ENCODE measurements around the gene DUS1L. TPM values are rescaled to one million over a fixed set of nuclear protein-coding genes. Genes with fewer than 3 reads are reported as not detected.

The DUS1L gene
- total and polyA plus RNA-seq, 2 donors (not counting 1 experiment from before 2014, with no cell fraction given), result 109 to 241 TPM

DNA sequence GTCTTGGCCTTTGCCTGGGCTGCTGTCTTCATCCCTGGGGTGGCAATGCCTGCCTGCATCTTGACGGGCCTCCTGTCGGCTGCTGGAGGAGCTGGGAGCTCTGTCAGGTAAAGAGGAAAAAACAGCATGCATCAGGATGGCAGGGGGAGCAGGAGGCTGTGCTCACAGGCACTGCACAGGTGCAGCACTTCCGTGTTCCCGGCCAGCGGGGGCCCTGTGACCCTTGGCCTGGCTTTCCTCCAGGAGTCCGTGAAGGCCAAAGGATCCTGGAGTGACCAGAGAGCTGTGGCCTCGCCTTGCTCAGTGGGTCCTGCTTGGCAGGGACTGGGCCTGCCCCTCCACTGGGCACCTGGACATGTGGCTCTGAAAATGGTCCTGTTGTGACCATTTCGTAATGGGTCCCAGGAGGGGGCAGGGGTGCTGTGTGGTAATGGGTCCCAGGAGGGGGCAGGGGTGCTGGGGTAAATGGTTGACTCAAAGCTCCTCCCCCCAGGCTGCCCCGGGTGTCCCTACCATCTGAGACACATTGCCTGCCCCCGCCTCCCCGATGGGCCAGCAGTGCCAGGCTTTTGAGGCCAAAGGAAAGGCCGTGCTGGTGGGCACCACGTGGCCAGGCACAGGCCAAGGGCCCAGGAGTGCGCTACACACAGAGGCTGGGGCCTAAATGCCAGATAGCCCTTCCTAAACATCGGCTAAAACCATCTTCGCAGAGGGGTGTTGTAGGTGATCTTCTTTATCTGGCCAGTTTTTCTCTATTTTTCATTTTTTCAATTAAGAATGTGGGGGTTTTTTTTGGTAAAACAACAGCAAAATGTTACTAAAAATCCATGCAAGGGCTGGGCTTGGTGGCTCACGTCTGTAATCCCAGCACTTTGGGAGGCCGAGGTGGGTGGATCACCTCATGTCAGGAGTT, 36.4 kb upstream of the DUS1L start:
- peaks cover 24% of the 10 kb centered on the region for H3K4me1 Mint-ChIP-seq
- peaks cover 14% of the 10 kb centered on the region for H3K79me2 ChIP-seq (ENCODE audit: control insufficient read depth, insufficient read depth, low read length)
- no peaks in the 10 kb centered on the region for H3K27me3 Mint-ChIP-seq
- no peak overlapping the region for H3K4me3 Mint-ChIP-seq
- no peak overlapping the region for H3K9ac ChIP-seq (ENCODE audit: low read length)
- CTCF ChIA-PET, result interaction anchor here (1.1 kb wide), 1 partner anchor 143 kb away, joined by 3 read pairs; no protein-coding TSS in a partner anchor
- H2AFZ ChIP-seq (ENCODE audit: insufficient read depth, low read depth, low read length, poor library complexity, severe bottlenecking), result no peak overlapping the region
- H3K4me2 ChIP-seq (replicated peaks; ENCODE audit: low read depth, low read length, poor library complexity, severe bottlenecking), result no peak overlapping the region
- no peak for TF ChIP-seq EZH2 (IDR thresholded peaks at IDR 0.05; ENCODE audit: borderline replicate concordance, insufficient read depth, low read depth, low read length, poor library complexity, severe bottlenecking)
- H4K20me1 ChIP-seq (ENCODE audit: control insufficient read depth, insufficient read depth, low read length, poor library complexity, severe bottlenecking), result peaks cover 2% of the 10 kb centered on the region
- no peak overlapping the region for H3K4me3 ChIP-seq (ENCODE audit: control extremely low read depth in 1 of 5, extremely low read depth in 1 of 5, insufficient read depth in 1 of 5, low read depth in 2 of 5, low read length in 4 of 5)
- DNase-seq, result no peak
- peaks cover 0 to 4% (median 0%) of the 10 kb centered on the region in 3 donors for H3K9me3 ChIP-seq (ENCODE audit: control extremely low read depth in 1 of 3, control insufficient read depth in 2 of 3, insufficient read depth in 1 of 3, low read length in 2 of 3)
- 91% methylated on average over 14 of the region's 18 CpGs for WGBS (ENCODE audit: insufficient coverage)
- H3K9me3 Mint-ChIP-seq (ENCODE audit: insufficient read depth), result no peaks in the 10 kb centered on the region
- H3K4me1 ChIP-seq (ENCODE audit: control insufficient read depth in 2 of 2, insufficient read depth in 2 of 2, low read length in 2 of 2), result peaks cover 25 to 39% of the 10 kb centered on the region in 2 donors
- no peaks in the 10 kb centered on the region for H3K36me3 ChIP-seq (replicated peaks in 1 of 2; ENCODE audit: control extremely low read depth in 1 of 2, control insufficient read depth in 1 of 2, extremely low read depth in 1 of 2, insufficient read depth in 2 of 2, low read length in 1 of 2)
- POLR2A ChIA-PET, result interaction anchor here (0.7 kb wide), 1 partner anchor 339 kb away, joined by 4 read pairs; no protein-coding TSS in a partner anchor
- H3K27ac ChIP-seq (ENCODE audit: low read length in 2 of 2), result no peak overlapping the region
- no peak overlapping the region for H3K27ac Mint-ChIP-seq
- ATAC-seq (ENCODE audit: low read depth), result no peak
- H3K27me3 ChIP-seq (replicated peaks in 1 of 4; ENCODE audit: control extremely low read depth in 1 of 4, control insufficient read depth in 3 of 4, insufficient read depth in 4 of 4, low read length in 3 of 4), result no peaks in the 10 kb centered on the region
- intact Hi-C loops (cut with micrococcal nuclease), result no loop called here

DNA sequence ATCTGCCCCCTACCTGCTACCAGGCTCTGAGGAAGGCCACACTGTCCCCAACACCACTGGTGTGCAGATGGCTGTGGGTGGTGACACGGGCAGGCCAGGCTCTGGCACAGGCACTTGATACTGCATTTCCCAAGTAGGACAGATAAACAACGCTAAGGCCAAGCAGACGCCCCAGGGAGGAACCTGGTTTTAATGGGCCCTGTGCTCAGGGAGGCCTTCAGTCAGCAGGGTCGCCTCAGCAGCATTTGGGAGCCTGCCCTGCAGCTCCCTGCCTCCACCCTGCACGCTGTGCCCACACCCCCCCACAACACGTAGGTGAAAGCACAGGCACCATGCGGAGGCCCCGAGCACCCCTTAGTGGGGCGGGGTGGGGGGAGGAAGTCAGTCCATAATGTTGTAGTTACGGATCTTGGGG, 35.7 kb upstream of the DUS1L start:
- no peaks in the 10 kb centered on the region for H3K36me3 ChIP-seq (replicated peaks in 1 of 2; ENCODE audit: control extremely low read depth in 1 of 2, control insufficient read depth in 1 of 2, extremely low read depth in 1 of 2, insufficient read depth in 2 of 2, low read length in 1 of 2)
- no peak overlapping the region for H2AFZ ChIP-seq (ENCODE audit: insufficient read depth, low read depth, low read length, poor library complexity, severe bottlenecking)
- H3K4me1 ChIP-seq (ENCODE audit: control insufficient read depth in 2 of 2, insufficient read depth in 2 of 2, low read length in 2 of 2), result peaks cover 25 to 40% of the 10 kb centered on the region in 2 donors
- Mint-ChIP-seq H3K27ac (no peak overlapping the region), H3K4me3 (no peak overlapping the region), H3K9me3 (ENCODE audit: insufficient read depth) (no peaks in the 10 kb centered on the region), H3K4me1 (peaks cover 18% of the 10 kb centered on the region), H3K27me3 (no peaks in the 10 kb centered on the region)
- H3K79me2 ChIP-seq (ENCODE audit: control insufficient read depth, insufficient read depth, low read length), result peaks cover 22% of the 10 kb centered on the region
- intact Hi-C loops (cut with micrococcal nuclease), result no loop called here
- POLR2A ChIA-PET, result no interaction called here
- TF ChIP-seq EZH2 (IDR thresholded peaks at IDR 0.05; ENCODE audit: borderline replicate concordance, insufficient read depth, low read depth, low read length, poor library complexity, severe bottlenecking), result no peak
- TF ChIP-seq, protein P1, sequence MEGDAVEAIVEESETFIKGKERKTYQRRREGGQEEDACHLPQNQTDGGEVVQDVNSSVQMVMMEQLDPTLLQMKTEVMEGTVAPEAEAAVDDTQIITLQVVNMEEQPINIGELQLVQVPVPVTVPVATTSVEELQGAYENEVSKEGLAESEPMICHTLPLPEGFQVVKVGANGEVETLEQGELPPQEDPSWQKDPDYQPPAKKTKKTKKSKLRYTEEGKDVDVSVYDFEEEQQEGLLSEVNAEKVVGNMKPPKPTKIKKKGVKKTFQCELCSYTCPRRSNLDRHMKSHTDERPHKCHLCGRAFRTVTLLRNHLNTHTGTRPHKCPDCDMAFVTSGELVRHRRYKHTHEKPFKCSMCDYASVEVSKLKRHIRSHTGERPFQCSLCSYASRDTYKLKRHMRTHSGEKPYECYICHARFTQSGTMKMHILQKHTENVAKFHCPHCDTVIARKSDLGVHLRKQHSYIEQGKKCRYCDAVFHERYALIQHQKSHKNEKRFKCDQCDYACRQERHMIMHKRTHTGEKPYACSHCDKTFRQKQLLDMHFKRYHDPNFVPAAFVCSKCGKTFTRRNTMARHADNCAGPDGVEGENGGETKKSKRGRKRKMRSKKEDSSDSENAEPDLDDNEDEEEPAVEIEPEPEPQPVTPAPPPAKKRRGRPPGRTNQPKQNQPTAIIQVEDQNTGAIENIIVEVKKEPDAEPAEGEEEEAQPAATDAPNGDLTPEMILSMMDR (IDR thresholded peaks at IDR 0.05), result no peak
- H3K27ac ChIP-seq (ENCODE audit: low read length in 2 of 2), result no peak overlapping the region
- H4K20me1 ChIP-seq (ENCODE audit: control insufficient read depth, insufficient read depth, low read length, poor library complexity, severe bottlenecking), result peaks cover 9% of the 10 kb centered on the region
- no peak for ATAC-seq (ENCODE audit: low read depth)
- H3K9me3 ChIP-seq (ENCODE audit: control extremely low read depth in 1 of 3, control insufficient read depth in 2 of 3, insufficient read depth in 1 of 3, low read length in 2 of 3), result no peaks in the 10 kb centered on the region
- no peak overlapping the region for H3K4me3 ChIP-seq (ENCODE audit: control extremely low read depth in 1 of 5, extremely low read depth in 1 of 5, insufficient read depth in 1 of 5, low read depth in 2 of 5, low read length in 4 of 5)
- no peak for DNase-seq
- 93% methylated on average over 7 of the region's 10 CpGs for WGBS (ENCODE audit: insufficient coverage)
- CTCF ChIA-PET, result no interaction called here
- H3K4me2 ChIP-seq (replicated peaks; ENCODE audit: low read depth, low read length, poor library complexity, severe bottlenecking), result no peak overlapping the region
- no peaks in the 10 kb centered on the region for H3K27me3 ChIP-seq (replicated peaks in 1 of 4; ENCODE audit: control extremely low read depth in 1 of 4, control insufficient read depth in 3 of 4, insufficient read depth in 4 of 4, low read length in 3 of 4)
- H3K9ac ChIP-seq (ENCODE audit: low read length), result no peak overlapping the region
